Measurements from ENCODE around the gene PLXNB1. TPM values are rescaled to one million over a fixed set of nuclear protein-coding genes. Genes with fewer than 3 reads are reported as not detected.

Gene PLXNB1
- polyA plus RNA-seq, 2 of the 4 experiments (the other 2 are of a cell fraction), result 10.0 to 20.9 TPM

GRCh38 chr3:48395714-48396113 is 34.2 kb downstream of the PLXNB1 start:
- TF ChIP-seq EHMT2 (IDR thresholded peaks at IDR 0.05; ENCODE audit: low read depth), result no peak
- TF ChIP-seq, protein P1, sequence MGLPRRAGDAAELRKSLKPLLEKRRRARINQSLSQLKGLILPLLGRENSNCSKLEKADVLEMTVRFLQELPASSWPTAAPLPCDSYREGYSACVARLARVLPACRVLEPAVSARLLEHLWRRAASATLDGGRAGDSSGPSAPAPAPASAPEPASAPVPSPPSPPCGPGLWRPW (IDR thresholded peaks at IDR 0.05), result no peak
- TF ChIP-seq ESRRA (IDR thresholded peaks at IDR 0.05; ENCODE audit: borderline replicate concordance, low read length), result no peak
- no peak for TF ChIP-seq ZNF302 (CRISPR knock-in tag; IDR thresholded peaks at IDR 0.05)
- TF ChIP-seq EP300 (IDR thresholded peaks at IDR 0.05), result no peak
- TF ChIP-seq ZSCAN20 (CRISPR knock-in tag; IDR thresholded peaks at IDR 0.05), result no peak
- 37% methylated on average over 3 of the region's 3 CpGs for WGBS (ENCODE audit: missing lambda C conversion rate)
- H3K4me1 ChIP-seq, result no peaks in the 10 kb centered on the region
- POLR2A ChIA-PET, result no interaction called here
- CTCF ChIA-PET, result interaction anchor here (0.6 to 2.2 kb wide), 5 partner anchors 9 to 122 kb away, joined by 3 to 8 read pairs (median 4); no protein-coding TSS in a partner anchor
- H3K4me2 ChIP-seq, result no peak overlapping the region
- no peaks in the 10 kb centered on the region for H3K9me3 ChIP-seq
- ATAC-seq (no peak; a peak in 1 of 6 replicates), DNase-seq (ENCODE audit: low read depth in 1 of 2, low spot score in 1 of 2) (no peak), FAIRE-seq (no peak)
- H3K27ac ChIP-seq, result no peak overlapping the region
- no peak overlapping the region for H3K4me3 ChIP-seq

DNA sequence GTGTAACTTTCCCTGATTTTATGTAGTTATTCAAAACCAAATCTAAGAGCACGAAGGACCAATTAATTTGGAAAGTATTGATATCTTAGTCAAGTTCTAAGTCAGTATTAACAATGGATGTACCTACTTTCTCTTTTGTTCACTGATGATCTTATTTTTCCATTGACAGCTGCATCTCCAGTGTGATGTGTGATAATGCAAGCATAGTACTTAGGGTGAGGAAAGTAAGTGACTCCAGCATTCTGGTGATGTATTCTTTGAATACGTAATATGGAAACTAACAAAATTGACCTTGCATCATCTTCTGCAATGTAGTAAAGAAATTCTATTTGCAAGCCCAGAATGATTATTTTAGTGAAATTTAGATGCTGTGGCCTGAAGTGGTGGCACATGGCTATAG is 35.5 kb downstream of the PLXNB1 start:
- 76% methylated on average over 2 of the region's 2 CpGs for WGBS (ENCODE audit: missing lambda C conversion rate)
- Histone ChIP-seq H3K4me2 (no peak overlapping the region), H3K27ac (no peak overlapping the region), H3K4me3 (no peak overlapping the region), H3K9me3 (no peaks in the 10 kb centered on the region), H3K4me1 (no peaks in the 10 kb centered on the region)
- ChIA-PET POLR2A (no interaction called here), CTCF (interaction anchor here (3.2 kb wide), 1 partner anchor 41 kb away, joined by 12 read pairs; no protein-coding TSS in a partner anchor)
- no peak for TF ChIP-seq CEBPB (IDR thresholded peaks at IDR 0.05)
- no peak for TF ChIP-seq CBX8 (IDR thresholded peaks at IDR 0.05)
- no peak for TF ChIP-seq TFCP2L1 (CRISPR knock-in tag; IDR thresholded peaks at IDR 0.05)
- TF ChIP-seq, protein P2, sequence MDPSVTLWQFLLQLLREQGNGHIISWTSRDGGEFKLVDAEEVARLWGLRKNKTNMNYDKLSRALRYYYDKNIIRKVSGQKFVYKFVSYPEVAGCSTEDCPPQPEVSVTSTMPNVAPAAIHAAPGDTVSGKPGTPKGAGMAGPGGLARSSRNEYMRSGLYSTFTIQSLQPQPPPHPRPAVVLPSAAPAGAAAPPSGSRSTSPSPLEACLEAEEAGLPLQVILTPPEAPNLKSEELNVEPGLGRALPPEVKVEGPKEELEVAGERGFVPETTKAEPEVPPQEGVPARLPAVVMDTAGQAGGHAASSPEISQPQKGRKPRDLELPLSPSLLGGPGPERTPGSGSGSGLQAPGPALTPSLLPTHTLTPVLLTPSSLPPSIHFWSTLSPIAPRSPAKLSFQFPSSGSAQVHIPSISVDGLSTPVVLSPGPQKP (IDR thresholded peaks at IDR 0.05; ENCODE audit: low read depth, low read length), result no peak
- TF ChIP-seq RNF2 (IDR thresholded peaks at IDR 0.05; ENCODE audit: borderline replicate concordance, low read depth), result no peak
- no peak for TF ChIP-seq HOXB13 (CRISPR knock-in tag; IDR thresholded peaks at IDR 0.05; ENCODE audit: low read depth)
- TF ChIP-seq FOXS1 (CRISPR knock-in tag; IDR thresholded peaks at IDR 0.05), result no peak
- no peak for TF ChIP-seq HOXB5 (CRISPR knock-in tag; IDR thresholded peaks at IDR 0.05)
- TF ChIP-seq HMGXB4 (CRISPR knock-in tag; IDR thresholded peaks at IDR 0.05; ENCODE audit: borderline replicate concordance), result no peak
- TF ChIP-seq NPAS2 (CRISPR knock-in tag; IDR thresholded peaks at IDR 0.05; ENCODE audit: borderline replicate concordance), result no peak
- TF ChIP-seq FOSL2 (IDR thresholded peaks at IDR 0.05), result no peak
- TF ChIP-seq FOSL2 (CRISPR knock-in tag; IDR thresholded peaks at IDR 0.05), result no peak
- TF ChIP-seq ZSCAN20 (CRISPR knock-in tag; IDR thresholded peaks at IDR 0.05), result no peak
- no peak for TF ChIP-seq EHMT2 (IDR thresholded peaks at IDR 0.05; ENCODE audit: low read depth)
- TF ChIP-seq JUNB (IDR thresholded peaks at IDR 0.05), result no peak
- TF ChIP-seq CHD2 (IDR thresholded peaks at IDR 0.05; ENCODE audit: low read length, partially characterized antibody), result no peak
- TF ChIP-seq, protein P1 (IDR thresholded peaks at IDR 0.05), result no peak
- TF ChIP-seq POLR2AphosphoS2 (conservative IDR thresholded peaks at IDR 0.05; ENCODE audit: low read length), result no peak
- TF ChIP-seq SREBF2 (IDR thresholded peaks at IDR 0.05), result no peak
- TF ChIP-seq CHD4 (IDR thresholded peaks at IDR 0.05; ENCODE audit: borderline replicate concordance), result no peak
- ATAC-seq (no peak), DNase-seq (ENCODE audit: low read depth in 1 of 2, low spot score in 1 of 2) (no peak), FAIRE-seq (no peak)

All from A549 (cell line).